GM12878 (cell line): ENCODE data around the gene SIRT5. TPM values are rescaled to one million over a fixed set of nuclear protein-coding genes. Genes with fewer than 3 reads are reported as not detected.

Experiments
- ATAC-seq: fragments of 200-7000 bp; cut with Tn5 transposase; 3 replicates; pipeline ENCODE4 v1.9.1; 2020; ENCODE audit warnings: mild to moderate bottlenecking, moderate library complexity
- BruUV-seq: library from RNA; stranded (reverse); fragments of 400-500 nt; replicated peaks from 2 replicates; lab custom pipeline; 2021; lab: Mats Ljungman, UMichigan
- CTCF ChIA-PET: fragments of 300-600 bp; sonication (Branson Sonifier 250); formaldehyde crosslinking; extraction: SDS; loops from one replicate; lab custom pipeline; 2021; ENCODE audit warnings: inconsistent platforms; lab: Yijun Ruan, JAX
- POLR2A ChIA-PET: fragments of 350-600 bp; formaldehyde crosslinking; extraction: SDS; loops from one replicate; lab custom pipeline; 2021; ENCODE audit warnings: inconsistent platforms; lab: Charles Lee
- RAD21 ChIA-PET: fragments of 300-600 bp; sonication (Branson Sonifier 250); formaldehyde crosslinking; loops from one replicate; lab custom pipeline; 2023; ENCODE audit warnings: antibody characterized with exemption; ENCODE audit not compliant: unreplicated experiment; lab: Charles Lee
- SMC1A ChIA-PET: fragments of 300-600 bp; sonication (Branson Sonifier 250); formaldehyde crosslinking; loops from one replicate; lab custom pipeline; 2023; ENCODE audit not compliant: unreplicated experiment, uncharacterized antibody; lab: Charles Lee
- DNase-seq: peaks from one replicate; pipeline ENCODE4 v3.0.0-alpha.2; 2011; ENCODE audit warnings: low read depth, low spot score
- FAIRE-seq: peaks from 3 replicates; lab custom pipeline; 2011; peaks lifted over from hg19 to GRCh38; lab: Jason Lieb, UNC
- H2AFZ ChIP-seq: 2 replicates; pipeline ENCODE4 v1.6.0; 2011; ENCODE audit warnings: low read depth, low read length, control low read depth; ENCODE audit not compliant: control insufficient read depth
- H3K27ac ChIP-seq: 2 replicates; pipeline ENCODE4 v1.5.1; 2011; ENCODE audit warnings: control low read depth; ENCODE audit not compliant: control insufficient read depth, insufficient read depth
- H3K27me3 ChIP-seq, 2 experiments: replicated peaks in 1 of 2; 2 replicates each; pipeline versions ENCODE4 v1.6.0 to v1.6.1; 2011; ENCODE audit warnings: low read length in 1 of 2; ENCODE audit not compliant: control insufficient read depth in 2 of 2, insufficient read depth in 2 of 2
- H3K36me3 ChIP-seq, 2 experiments: 2 replicates each; pipeline ENCODE4 v1.5.1; 2011; ENCODE audit warnings: low read length in 1 of 2; ENCODE audit not compliant: control insufficient read depth in 2 of 2, insufficient read depth in 2 of 2
- H3K4me1 ChIP-seq: 2 replicates; pipeline ENCODE4 v1.6.1; 2011; ENCODE audit warnings: mild to moderate bottlenecking, low read length, moderate library complexity, mixed read lengths; ENCODE audit not compliant: control insufficient read depth, insufficient read depth
- H3K4me2 ChIP-seq: 2 replicates; pipeline ENCODE4 v1.6.0; 2011; ENCODE audit warnings: control low read depth; ENCODE audit not compliant: control insufficient read depth, insufficient read depth
- H3K4me3 ChIP-seq: fragments of 200-600 bp; sonication (generic); 2 replicates; pipeline ENCODE4 v1.5.1; 2016
- H3K79me2 ChIP-seq: 2 replicates; pipeline ENCODE4 v1.6.0; 2011; ENCODE audit warnings: low read length; ENCODE audit not compliant: control insufficient read depth, insufficient read depth
- H3K9ac ChIP-seq: 2 replicates; pipeline ENCODE4 v1.8.0; 2011; ENCODE audit warnings: low read length, control low read depth, mixed read lengths; ENCODE audit not compliant: control insufficient read depth, insufficient read depth
- H3K9me3 ChIP-seq: replicated peaks from 3 replicates; pipeline ENCODE4 v1.5.1; 2011; ENCODE audit warnings: mild to moderate bottlenecking, low read length; ENCODE audit not compliant: control insufficient read depth, insufficient read depth
- H4K20me1 ChIP-seq: 2 replicates; pipeline ENCODE4 v1.6.0; 2011; ENCODE audit not compliant: control insufficient read depth, insufficient read depth
- CBX5 ChIP-seq: sonication (generic); IDR thresholded peaks from 2 replicates; pipeline ENCODE4 v1.6.1; 2016; ENCODE audit warnings: low read depth, moderate library complexity, mild to moderate bottlenecking, inconsistent platforms
- CHD1 ChIP-seq: IDR thresholded peaks from 2 replicates; pipeline ENCODE4 v1.6.1; 2012; ENCODE audit warnings: low read depth, low read length, improper control_type of control experiment
- MYC ChIP-seq: IDR thresholded peaks from 2 replicates; pipeline ENCODE4 v1.6.1; 2011; ENCODE audit warnings: mild to moderate bottlenecking, low read length, moderate library complexity, inconsistent platforms; ENCODE audit not compliant: insufficient read depth, insufficient replicate concordance, insufficient read length, severe bottlenecking
- NBN ChIP-seq: fragments of 450-650 bp; IDR thresholded peaks from 2 replicates; pipeline ENCODE4 v1.6.1; 2016
- NFYA ChIP-seq: IDR thresholded peaks from 2 replicates; pipeline ENCODE4 v1.6.1; 2011; ENCODE audit warnings: low read depth, mild to moderate bottlenecking, low read length, improper control_type of control experiment, borderline replicate concordance
- NRF1 ChIP-seq: conservative IDR thresholded peaks from 2 replicates; pipeline ENCODE4 v1.6.1; 2011; ENCODE audit warnings: mild to moderate bottlenecking, low read depth, low read length, improper control_type of control experiment
- RUNX3 ChIP-seq: IDR thresholded peaks from 2 replicates; pipeline ENCODE4 v1.6.1; 2012; ENCODE audit warnings: low read length, inconsistent platforms
- SIN3A ChIP-seq: IDR thresholded peaks from 2 replicates; pipeline ENCODE4 v1.6.1; 2012; ENCODE audit warnings: low read depth, low read length, improper control_type of control experiment
- SMAD5 ChIP-seq: IDR thresholded peaks from 2 replicates; pipeline ENCODE4 v1.6.1; 2016; ENCODE audit warnings: antibody characterized with exemption, low read depth
- SPI1 ChIP-seq: IDR thresholded peaks from 2 replicates; pipeline ENCODE4 v1.6.1; 2011; ENCODE audit warnings: low read depth, mild to moderate bottlenecking, low read length, moderate library complexity, borderline replicate concordance; ENCODE audit not compliant: insufficient read depth
- STAT1 ChIP-seq: fragments of 450-650 bp; conservative IDR thresholded peaks from 2 replicates; pipeline ENCODE4 v1.6.1; 2014; ENCODE audit warnings: antibody characterized with exemption, mild to moderate bottlenecking
- YBX1 ChIP-seq: fragments of 450-650 bp; IDR thresholded peaks from 2 replicates; pipeline ENCODE4 v1.6.1; 2016; ENCODE audit warnings: antibody characterized with exemption
- ZNF274 ChIP-seq: IDR thresholded peaks from one replicate; pipeline ENCODE4 v1.8.0; 2011; ENCODE audit not compliant: insufficient read length, insufficient read depth
- WGBS: methylation state at CpG from one replicate; pipeline ENCODE4 v1.1.6; 2016; ENCODE audit warnings: low lambda C conversion rate; ENCODE audit not compliant: insufficient replicate concordance, insufficient coverage; ENCODE audit errors: missing lambda C conversion rate; 5-methylcytosine and 5-hydroxymethylcytosine counted together
- in situ Hi-C: fragments of 300-500 bp; cut with MboI; formaldehyde crosslinking; loops from 9 replicates; pipeline ENCODE4 v1.14.3; 2018; ENCODE audit warnings: mixed read lengths
- intact Hi-C: fragments of 100-400 bp; cut with micrococcal nuclease; formaldehyde crosslinking; loops from one replicate; pipeline ENCODE4 v1.14.2; 2022; ENCODE audit not compliant: unreplicated experiment
- polyA plus RNA-seq, 11 experiments: library from polyadenylated mRNA; depleted of rRNA in 4 of 11; unstranded in 6 of 11; stranded (reverse) in 5 of 11; fragments of >200 nt; fragmentation: Nextera tagmentation in 4 of 11; fragmentation: Illumina TruSeq in 1 of 11; extraction: Ambion mirVana in 4 of 11; extraction: Trizol in 1 of 11; gene quantifications; 1 replicate in 1 of 11; 2 replicates in 10 of 11; pipeline versions ENCODE4 v1.2.1 to v1.2.3, GENCODE V29; 2011 to 2016; ENCODE audit warnings: inconsistent platforms in 2 of 11, missing spikeins in 2 of 11, low read depth in 1 of 11
- total RNA-seq, 4 experiments: library from RNA; depleted of rRNA in 3 of 4; stranded (reverse); fragments of >200 nt in 3 of 4; fragmentation: Illumina TruSeq in 1 of 4; extraction: Trizol in 1 of 4; gene quantifications; 2 replicates each; pipeline versions ENCODE4 v1.2.1 to v1.2.3, GENCODE V29; 2013 to 2021
- TF ChIP-seq, protein P1 (sequence below): fragments of 450-650 bp; IDR thresholded peaks from 2 replicates; pipeline ENCODE4 v1.6.1; 2016; ENCODE audit warnings: mild to moderate bottlenecking, moderate library complexity, borderline replicate concordance
- TF ChIP-seq, protein P2 (sequence below): fragments of 450-650 bp; IDR thresholded peaks from 2 replicates; pipeline ENCODE4 v1.6.1; 2017; ENCODE audit warnings: mild to moderate bottlenecking, moderate library complexity
- TF ChIP-seq, protein P3 (sequence below): IDR thresholded peaks from 2 replicates; pipeline ENCODE4 v1.6.1; 2011; ENCODE audit warnings: mild to moderate bottlenecking, low read depth, low read length, moderate library complexity; ENCODE audit not compliant: insufficient replicate concordance

Gene SIRT5
- total and polyA plus RNA-seq, 10 of the 15 experiments (the other 5 are each of a cell fraction or from before 2014, with no cell fraction given): 1.7 to 12.4 (median 10.0) TPM

DNA sequence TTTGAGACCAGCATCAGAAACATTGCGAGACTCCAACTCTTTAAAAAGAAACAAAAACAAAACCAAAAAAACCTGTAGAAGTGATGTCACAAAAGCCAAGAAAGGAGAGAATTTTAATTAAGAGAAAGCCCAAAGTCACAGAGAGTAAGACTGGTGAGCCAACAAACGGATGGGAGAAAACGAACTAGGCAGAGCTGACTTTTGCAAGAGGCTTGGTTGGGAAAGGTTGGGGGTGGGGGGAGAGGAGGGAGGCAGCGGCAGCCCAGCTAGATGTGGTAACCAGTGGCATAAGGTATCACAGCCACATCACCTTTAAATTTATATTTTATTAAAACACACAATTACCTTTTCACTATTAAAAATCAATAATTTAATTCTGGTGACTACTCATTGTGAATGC is 64.2 kb downstream of the SIRT5 start:
- no TSS peak for BruUV-seq
- peaks cover 0 to 6% of the 10 kb centered on the region in 2 experiments; a peak in 2 of 4 replicates for H3K36me3 ChIP-seq
- no peak overlapping the region for H3K4me2 ChIP-seq
- no peak for ATAC-seq
- intact Hi-C loops (no loop called here), in situ Hi-C loops (no loop called here)
- no peaks in the 10 kb centered on the region for H4K20me1 ChIP-seq
- ChIA-PET SMC1A (no interaction called here), POLR2A (no interaction called here), RAD21 (no interaction called here), CTCF (no interaction called here)
- no peaks in the 10 kb centered on the region for H3K27me3 ChIP-seq
- no peak for FAIRE-seq
- H3K79me2 ChIP-seq: no peaks in the 10 kb centered on the region
- H2AFZ ChIP-seq: no peak overlapping the region
- no peak overlapping the region for H3K27ac ChIP-seq
- 90% methylated on average over 4 of the region's 4 CpGs for whole genome bisulfite sequencing
- DNase-seq: no peak
- H3K9me3 ChIP-seq: no peaks in the 10 kb centered on the region
- TF ChIP-seq, protein P1, sequence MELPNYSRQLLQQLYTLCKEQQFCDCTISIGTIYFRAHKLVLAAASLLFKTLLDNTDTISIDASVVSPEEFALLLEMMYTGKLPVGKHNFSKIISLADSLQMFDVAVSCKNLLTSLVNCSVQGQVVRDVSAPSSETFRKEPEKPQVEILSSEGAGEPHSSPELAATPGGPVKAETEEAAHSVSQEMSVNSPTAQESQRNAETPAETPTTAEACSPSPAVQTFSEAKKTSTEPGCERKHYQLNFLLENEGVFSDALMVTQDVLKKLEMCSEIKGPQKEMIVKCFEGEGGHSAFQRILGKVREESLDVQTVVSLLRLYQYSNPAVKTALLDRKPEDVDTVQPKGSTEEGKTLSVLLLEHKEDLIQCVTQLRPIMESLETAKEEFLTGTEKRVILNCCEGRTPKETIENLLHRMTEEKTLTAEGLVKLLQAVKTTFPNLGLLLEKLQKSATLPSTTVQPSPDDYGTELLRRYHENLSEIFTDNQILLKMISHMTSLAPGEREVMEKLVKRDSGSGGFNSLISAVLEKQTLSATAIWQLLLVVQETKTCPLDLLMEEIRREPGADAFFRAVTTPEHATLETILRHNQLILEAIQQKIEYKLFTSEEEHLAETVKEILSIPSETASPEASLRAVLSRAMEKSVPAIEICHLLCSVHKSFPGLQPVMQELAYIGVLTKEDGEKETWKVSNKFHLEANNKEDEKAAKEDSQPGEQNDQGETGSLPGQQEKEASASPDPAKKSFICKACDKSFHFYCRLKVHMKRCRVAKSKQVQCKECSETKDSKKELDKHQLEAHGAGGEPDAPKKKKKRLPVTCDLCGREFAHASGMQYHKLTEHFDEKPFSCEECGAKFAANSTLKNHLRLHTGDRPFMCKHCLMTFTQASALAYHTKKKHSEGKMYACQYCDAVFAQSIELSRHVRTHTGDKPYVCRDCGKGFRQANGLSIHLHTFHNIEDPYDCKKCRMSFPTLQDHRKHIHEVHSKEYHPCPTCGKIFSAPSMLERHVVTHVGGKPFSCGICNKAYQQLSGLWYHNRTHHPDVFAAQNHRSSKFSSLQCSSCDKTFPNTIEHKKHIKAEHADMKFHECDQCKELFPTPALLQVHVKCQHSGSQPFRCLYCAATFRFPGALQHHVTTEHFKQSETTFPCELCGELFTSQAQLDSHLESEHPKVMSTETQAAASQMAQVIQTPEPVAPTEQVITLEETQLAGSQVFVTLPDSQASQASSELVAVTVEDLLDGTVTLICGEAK: no peak
- TF ChIP-seq YBX1 (no peak), MYC (no peak), SIN3A (no peak), NFYA (no peak), CBX5 (no peak), SPI1 (no peak), RUNX3 (no peak), NRF1 (no peak), SMAD5 (no peak), NBN (no peak), STAT1 (no peak), CHD1 (no peak), ZNF274 (no peak)
- TF ChIP-seq, protein P2, sequence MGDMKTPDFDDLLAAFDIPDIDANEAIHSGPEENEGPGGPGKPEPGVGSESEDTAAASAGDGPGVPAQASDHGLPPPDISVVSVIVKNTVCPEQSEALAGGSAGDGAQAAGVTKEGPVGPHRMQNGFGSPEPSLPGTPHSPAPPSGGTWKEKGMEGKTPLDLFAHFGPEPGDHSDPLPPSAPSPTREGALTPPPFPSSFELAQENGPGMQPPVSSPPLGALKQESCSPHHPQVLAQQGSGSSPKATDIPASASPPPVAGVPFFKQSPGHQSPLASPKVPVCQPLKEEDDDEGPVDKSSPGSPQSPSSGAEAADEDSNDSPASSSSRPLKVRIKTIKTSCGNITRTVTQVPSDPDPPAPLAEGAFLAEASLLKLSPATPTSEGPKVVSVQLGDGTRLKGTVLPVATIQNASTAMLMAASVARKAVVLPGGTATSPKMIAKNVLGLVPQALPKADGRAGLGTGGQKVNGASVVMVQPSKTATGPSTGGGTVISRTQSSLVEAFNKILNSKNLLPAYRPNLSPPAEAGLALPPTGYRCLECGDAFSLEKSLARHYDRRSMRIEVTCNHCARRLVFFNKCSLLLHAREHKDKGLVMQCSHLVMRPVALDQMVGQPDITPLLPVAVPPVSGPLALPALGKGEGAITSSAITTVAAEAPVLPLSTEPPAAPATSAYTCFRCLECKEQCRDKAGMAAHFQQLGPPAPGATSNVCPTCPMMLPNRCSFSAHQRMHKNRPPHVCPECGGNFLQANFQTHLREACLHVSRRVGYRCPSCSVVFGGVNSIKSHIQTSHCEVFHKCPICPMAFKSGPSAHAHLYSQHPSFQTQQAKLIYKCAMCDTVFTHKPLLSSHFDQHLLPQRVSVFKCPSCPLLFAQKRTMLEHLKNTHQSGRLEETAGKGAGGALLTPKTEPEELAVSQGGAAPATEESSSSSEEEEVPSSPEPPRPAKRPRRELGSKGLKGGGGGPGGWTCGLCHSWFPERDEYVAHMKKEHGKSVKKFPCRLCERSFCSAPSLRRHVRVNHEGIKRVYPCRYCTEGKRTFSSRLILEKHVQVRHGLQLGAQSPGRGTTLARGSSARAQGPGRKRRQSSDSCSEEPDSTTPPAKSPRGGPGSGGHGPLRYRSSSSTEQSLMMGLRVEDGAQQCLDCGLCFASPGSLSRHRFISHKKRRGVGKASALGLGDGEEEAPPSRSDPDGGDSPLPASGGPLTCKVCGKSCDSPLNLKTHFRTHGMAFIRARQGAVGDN: no peak
- TF ChIP-seq, protein P3, sequence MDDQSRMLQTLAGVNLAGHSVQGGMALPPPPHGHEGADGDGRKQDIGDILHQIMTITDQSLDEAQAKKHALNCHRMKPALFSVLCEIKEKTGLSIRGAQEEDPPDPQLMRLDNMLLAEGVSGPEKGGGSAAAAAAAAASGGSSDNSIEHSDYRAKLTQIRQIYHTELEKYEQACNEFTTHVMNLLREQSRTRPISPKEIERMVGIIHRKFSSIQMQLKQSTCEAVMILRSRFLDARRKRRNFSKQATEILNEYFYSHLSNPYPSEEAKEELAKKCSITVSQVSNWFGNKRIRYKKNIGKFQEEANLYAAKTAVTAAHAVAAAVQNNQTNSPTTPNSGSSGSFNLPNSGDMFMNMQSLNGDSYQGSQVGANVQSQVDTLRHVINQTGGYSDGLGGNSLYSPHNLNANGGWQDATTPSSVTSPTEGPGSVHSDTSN: no peak
- H3K4me1 ChIP-seq: no peaks in the 10 kb centered on the region
- no peak overlapping the region for H3K4me3 ChIP-seq
- no peak overlapping the region for H3K9ac ChIP-seq
